OCI-LY1 (cell line): Measurements from ENCODE around the gene FN1.

Experiments used
- H2AFZ ChIP-seq: fragments of 200-600 bp; sonication (generic), shearing (Covaris generic); 2 replicates; pipeline ENCODE4 v1.6.0; 2014; ENCODE audit warnings: antibody characterized with exemption, mild to moderate bottlenecking, low read length
- H3F3A ChIP-seq: fragments of 200-600 bp; sonication (generic), shearing (Covaris generic); 2 replicates; pipeline ENCODE4 v1.6.0; 2014; ENCODE audit warnings: mild to moderate bottlenecking, antibody characterized with exemption, low read length, moderate library complexity; ENCODE audit not compliant: insufficient read depth
- H3K27ac ChIP-seq: fragments of 200-600 bp; sonication (generic); 2 replicates; pipeline ENCODE4 v1.5.1; 2014; ENCODE audit warnings: low read length, mixed run types, mild to moderate bottlenecking, low read depth; ENCODE audit not compliant: poor library complexity, severe bottlenecking
- H3K27me3 ChIP-seq: fragments of 200-600 bp; sonication (generic); 2 replicates; pipeline ENCODE4 v1.6.0; 2014; ENCODE audit warnings: antibody characterized with exemption, mild to moderate bottlenecking, low read length, moderate library complexity; ENCODE audit not compliant: insufficient read depth
- H3K36me3 ChIP-seq: fragments of 200-600 bp; sonication (generic); 2 replicates; pipeline ENCODE4 v1.6.1; 2014; ENCODE audit warnings: mild to moderate bottlenecking, antibody characterized with exemption, low read length, moderate library complexity, mixed read lengths; ENCODE audit not compliant: insufficient read depth
- H3K4me1 ChIP-seq: fragments of 200-600 bp; sonication (generic); 2 replicates; pipeline ENCODE4 v1.5.1; 2014; ENCODE audit warnings: mild to moderate bottlenecking, low read length, moderate library complexity; ENCODE audit not compliant: insufficient read depth, severe bottlenecking
- H3K4me2 ChIP-seq: fragments of 200-600 bp; sonication (generic), shearing (Covaris generic); 2 replicates; pipeline ENCODE4 v1.6.1; 2014; ENCODE audit warnings: low read length
- H3K4me3 ChIP-seq: fragments of 200-600 bp; sonication (generic); 2 replicates; pipeline ENCODE4 v1.5.1; 2014; ENCODE audit warnings: low read length, low read depth, mild to moderate bottlenecking, mixed read lengths; ENCODE audit not compliant: poor library complexity, severe bottlenecking
- H3K79me2 ChIP-seq: fragments of 200-600 bp; shearing (Covaris generic); 2 replicates; pipeline ENCODE4 v1.6.1; 2016; ENCODE audit warnings: mixed run types, low read length, mixed read lengths; ENCODE audit not compliant: insufficient read depth
- H3K9ac ChIP-seq: fragments of 200-600 bp; sonication (generic), shearing (Covaris generic); 2 replicates; pipeline ENCODE4 v1.6.1; 2014; ENCODE audit warnings: mild to moderate bottlenecking, low read length, mixed read lengths
- H3K9me2 ChIP-seq: fragments of 200-600 bp; sonication (generic), shearing (Covaris generic); 2 replicates; pipeline ENCODE4 v1.6.1; 2014; ENCODE audit warnings: low read depth, mild to moderate bottlenecking, low read length, mixed read lengths
- H3K9me3 ChIP-seq: fragments of 200-600 bp; shearing (Covaris generic); 2 replicates; pipeline ENCODE4 v1.6.1; 2014; ENCODE audit warnings: low read length, mixed read lengths
- H4K20me1 ChIP-seq: fragments of 200-600 bp; sonication (generic), shearing (Covaris generic); 2 replicates; pipeline ENCODE4 v1.6.0; 2016; ENCODE audit warnings: mild to moderate bottlenecking, low read length; ENCODE audit not compliant: insufficient read depth
- EZH2 ChIP-seq: fragments of 200-600 bp; sonication (generic), shearing (Covaris generic); IDR thresholded peaks from 2 replicates; pipeline ENCODE4 v1.8.0; 2017; ENCODE audit warnings: borderline replicate concordance, mixed run types, mild to moderate bottlenecking, antibody characterized with exemption, low read length, moderate library complexity, mixed read lengths
- TF ChIP-seq, protein P1 (sequence below): fragments of 200-600 bp; sonication (generic), shearing (Covaris generic); IDR thresholded peaks from 2 replicates; pipeline ENCODE4 v1.5.1; 2017; ENCODE audit warnings: mild to moderate bottlenecking, antibody characterized with exemption, low read length, moderate library complexity, mixed read lengths

Gene FN1

DNA sequence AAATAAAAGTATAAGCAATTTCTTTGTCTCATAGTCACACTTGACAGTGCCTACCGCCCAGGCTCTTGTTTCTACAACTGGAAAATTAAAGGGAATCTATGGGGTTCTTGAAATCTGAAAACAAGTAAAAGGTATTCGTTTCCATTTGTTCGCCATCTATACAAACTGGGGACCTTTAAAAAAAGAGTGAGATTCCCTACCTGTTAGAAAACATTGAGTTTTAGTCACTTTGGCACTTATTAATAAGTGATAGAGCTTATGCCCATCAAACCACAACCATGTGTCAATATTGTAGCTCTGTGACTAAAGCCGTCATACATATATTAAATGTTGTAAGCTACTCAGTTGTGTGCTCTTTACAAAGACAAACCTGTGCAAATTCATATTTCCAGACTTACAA, 13.2 kb downstream of the FN1 start:
- no peak overlapping the region for H3K4me2 ChIP-seq
- H4K20me1 ChIP-seq: no peaks in the 10 kb centered on the region
- H3K27me3 ChIP-seq: no peaks in the 10 kb centered on the region; the same call in 1 of the 2 replicates
- H3K4me3 ChIP-seq: no peak overlapping the region
- no peaks in the 10 kb centered on the region for H3K9me3 ChIP-seq
- no peak overlapping the region for H3K27ac ChIP-seq
- no peaks in the 10 kb centered on the region for H3K4me1 ChIP-seq
- H3K9me2 ChIP-seq: no peaks in the 10 kb centered on the region
- TF ChIP-seq, protein P1, sequence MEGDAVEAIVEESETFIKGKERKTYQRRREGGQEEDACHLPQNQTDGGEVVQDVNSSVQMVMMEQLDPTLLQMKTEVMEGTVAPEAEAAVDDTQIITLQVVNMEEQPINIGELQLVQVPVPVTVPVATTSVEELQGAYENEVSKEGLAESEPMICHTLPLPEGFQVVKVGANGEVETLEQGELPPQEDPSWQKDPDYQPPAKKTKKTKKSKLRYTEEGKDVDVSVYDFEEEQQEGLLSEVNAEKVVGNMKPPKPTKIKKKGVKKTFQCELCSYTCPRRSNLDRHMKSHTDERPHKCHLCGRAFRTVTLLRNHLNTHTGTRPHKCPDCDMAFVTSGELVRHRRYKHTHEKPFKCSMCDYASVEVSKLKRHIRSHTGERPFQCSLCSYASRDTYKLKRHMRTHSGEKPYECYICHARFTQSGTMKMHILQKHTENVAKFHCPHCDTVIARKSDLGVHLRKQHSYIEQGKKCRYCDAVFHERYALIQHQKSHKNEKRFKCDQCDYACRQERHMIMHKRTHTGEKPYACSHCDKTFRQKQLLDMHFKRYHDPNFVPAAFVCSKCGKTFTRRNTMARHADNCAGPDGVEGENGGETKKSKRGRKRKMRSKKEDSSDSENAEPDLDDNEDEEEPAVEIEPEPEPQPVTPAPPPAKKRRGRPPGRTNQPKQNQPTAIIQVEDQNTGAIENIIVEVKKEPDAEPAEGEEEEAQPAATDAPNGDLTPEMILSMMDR: no peak
- no peak for TF ChIP-seq EZH2
- no peaks in the 10 kb centered on the region for H3K36me3 ChIP-seq
- no peak overlapping the region for H3K9ac ChIP-seq
- no peaks in the 10 kb centered on the region for H3K79me2 ChIP-seq
- H3F3A ChIP-seq: no peaks in the 10 kb centered on the region
- H2AFZ ChIP-seq: no peak overlapping the region

DNA sequence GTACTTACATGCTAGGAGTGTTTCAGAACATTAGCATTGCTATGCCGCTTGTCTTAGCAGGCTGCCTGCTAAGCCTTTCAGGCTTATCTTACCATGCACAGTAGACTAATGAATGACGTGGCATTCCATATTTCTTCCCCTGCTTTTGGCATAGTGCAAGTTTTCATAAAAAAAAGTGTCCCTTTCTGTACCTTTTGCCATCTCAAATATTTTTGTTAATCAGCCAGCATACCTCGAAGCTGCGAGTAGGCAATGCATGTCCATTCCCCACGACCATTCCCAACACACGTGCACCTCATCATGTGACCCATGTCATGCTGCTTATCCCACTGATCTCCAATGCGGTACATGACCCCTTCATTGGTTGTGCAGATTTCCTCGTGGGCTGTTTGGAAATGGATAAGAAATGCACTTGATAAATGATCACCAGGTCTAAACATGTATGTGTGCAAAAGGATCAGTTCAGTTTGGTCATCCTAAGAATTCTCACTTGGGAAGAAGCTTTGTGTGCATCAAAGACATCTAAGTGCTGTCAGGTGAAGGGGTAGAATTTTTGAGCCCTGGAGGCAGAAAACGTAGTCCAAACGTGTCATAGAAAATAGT, 13.9 kb downstream of the FN1 start:
- no peaks in the 10 kb centered on the region for H3K79me2 ChIP-seq
- TF ChIP-seq, protein P1: no peak
- no peak for TF ChIP-seq EZH2
- H3K27me3 ChIP-seq: no peaks in the 10 kb centered on the region; the same call in 1 of the 2 replicates
- no peak overlapping the region for H3K9ac ChIP-seq
- H3K4me3 ChIP-seq: no peak overlapping the region
- no peaks in the 10 kb centered on the region for H3K36me3 ChIP-seq
- no peaks in the 10 kb centered on the region for H3F3A ChIP-seq
- no peak overlapping the region for H2AFZ ChIP-seq
- no peaks in the 10 kb centered on the region for H3K9me3 ChIP-seq
- H4K20me1 ChIP-seq: no peaks in the 10 kb centered on the region
- no peaks in the 10 kb centered on the region for H3K9me2 ChIP-seq
- no peak overlapping the region for H3K4me2 ChIP-seq
- no peaks in the 10 kb centered on the region for H3K4me1 ChIP-seq
- no peak overlapping the region for H3K27ac ChIP-seq

DNA sequence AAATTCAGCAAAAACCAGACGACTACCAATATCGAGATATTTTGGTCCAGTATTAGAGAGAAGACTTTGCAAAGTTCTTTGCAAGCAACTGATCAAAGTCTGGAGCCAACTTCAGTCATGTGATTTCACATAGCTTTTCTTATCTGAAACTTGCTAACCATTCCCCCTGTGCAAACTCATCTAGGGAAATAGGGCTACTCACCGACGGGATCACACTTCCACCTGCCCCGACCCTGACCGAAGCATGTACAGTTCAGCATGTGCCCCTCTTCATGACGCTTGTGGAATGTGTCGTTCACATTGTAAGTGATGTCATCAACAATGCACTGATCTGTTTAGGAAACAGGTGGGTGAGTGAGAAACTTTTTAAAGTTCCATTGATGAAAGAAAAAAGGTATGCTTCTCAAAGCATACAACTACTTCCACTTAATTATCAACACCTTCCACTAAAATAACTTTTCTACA, 15.4 kb downstream of the FN1 start:
- TF ChIP-seq, protein P1: no peak
- no peak for TF ChIP-seq EZH2
- Histone ChIP-seq H2AFZ (no peak overlapping the region), H3K27me3 (no peaks in the 10 kb centered on the region; the same call in 1 of the 2 replicates), H3K9ac (no peak overlapping the region), H3K4me2 (no peak overlapping the region), H3K4me1 (no peaks in the 10 kb centered on the region), H4K20me1 (no peaks in the 10 kb centered on the region), H3K79me2 (no peaks in the 10 kb centered on the region), H3K4me3 (no peak overlapping the region), H3F3A (no peaks in the 10 kb centered on the region), H3K9me2 (no peaks in the 10 kb centered on the region), H3K36me3 (no peaks in the 10 kb centered on the region), H3K9me3 (no peaks in the 10 kb centered on the region), H3K27ac (no peak overlapping the region)
